KOPT-K1 (cell line): ENCODE data around the gene SAMD8.

Experiments used
- H3K27ac ChIP-seq: fragments of 200-600 bp; sonication (generic); 2 replicates; pipeline ENCODE4 v1.5.1; 2016; ENCODE audit warnings: antibody characterized with exemption, mild to moderate bottlenecking, low read depth, low read length; ENCODE audit not compliant: poor library complexity, severe bottlenecking
- H3K36me3 ChIP-seq: fragments of 200-600 bp; sonication (generic); 2 replicates; pipeline ENCODE4 v1.5.1; 2017; ENCODE audit warnings: antibody characterized with exemption, mild to moderate bottlenecking, low read length, moderate library complexity; ENCODE audit not compliant: insufficient read depth
- H3K9me3 ChIP-seq: fragments of 200-600 bp; sonication (generic); 2 replicates; pipeline ENCODE4 v1.5.1; 2017; ENCODE audit warnings: antibody characterized with exemption, low read length, mild to moderate bottlenecking; ENCODE audit not compliant: insufficient read depth, poor library complexity, severe bottlenecking

Gene SAMD8

DNA sequence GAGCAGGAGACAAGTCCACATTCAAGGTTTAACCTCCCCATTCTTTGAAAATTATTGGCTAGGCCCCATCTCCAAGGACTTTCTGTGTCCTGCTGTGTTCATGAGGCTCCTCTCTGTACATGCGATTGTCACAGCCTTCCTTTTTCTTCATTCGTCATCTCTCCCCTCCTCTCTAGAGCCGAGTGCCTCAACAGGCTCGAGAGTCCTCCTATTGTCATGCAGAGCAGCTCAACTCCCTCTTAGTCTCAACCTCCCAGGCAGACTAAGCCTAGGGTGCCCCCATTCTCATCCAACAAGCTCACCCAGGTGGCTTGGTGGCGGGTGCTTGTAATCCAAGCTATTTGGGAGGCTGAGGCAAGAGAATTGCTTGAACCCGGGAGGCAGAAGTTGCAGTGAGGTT is 35.1 kb upstream of the SAMD8 start:
- no peaks in the 10 kb centered on the region for H3K9me3 ChIP-seq
- H3K36me3 ChIP-seq = no peaks in the 10 kb centered on the region
- H3K27ac ChIP-seq = no peak overlapping the region

DNA sequence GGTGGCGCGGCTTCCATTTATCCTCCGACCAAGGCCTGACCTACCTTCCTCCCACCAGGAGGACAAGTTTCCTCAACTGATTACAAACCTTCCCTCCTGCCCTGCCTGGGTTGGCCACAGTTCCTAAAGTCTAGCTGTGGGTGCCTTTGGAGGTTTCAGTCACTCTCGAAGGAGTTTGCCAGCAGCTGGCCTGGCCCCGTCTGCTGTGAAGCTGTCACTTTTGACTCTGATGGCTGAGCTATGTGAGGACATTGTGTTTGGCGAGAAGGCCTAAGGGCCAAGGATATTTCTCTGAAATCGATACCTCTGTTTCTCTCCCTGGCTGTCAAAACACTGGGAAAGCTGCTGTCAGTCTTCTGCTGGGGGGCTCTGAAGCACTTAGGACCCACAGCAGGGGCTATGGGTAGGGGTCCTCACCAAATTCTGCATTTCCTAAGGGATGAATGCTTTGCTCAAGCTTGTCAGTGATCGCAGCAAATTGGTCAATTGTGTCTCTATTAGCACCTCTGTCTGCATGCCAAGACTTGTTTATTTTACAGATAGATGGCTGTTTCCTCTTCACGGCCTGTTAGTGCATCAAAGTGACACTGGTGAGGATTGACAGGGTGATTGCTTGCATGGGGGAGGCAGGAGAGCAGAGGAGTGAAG is 31.9 kb upstream of the SAMD8 start:
- Histone ChIP-seq H3K27ac (no peak overlapping the region), H3K36me3 (no peaks in the 10 kb centered on the region), H3K9me3 (no peaks in the 10 kb centered on the region)

DNA sequence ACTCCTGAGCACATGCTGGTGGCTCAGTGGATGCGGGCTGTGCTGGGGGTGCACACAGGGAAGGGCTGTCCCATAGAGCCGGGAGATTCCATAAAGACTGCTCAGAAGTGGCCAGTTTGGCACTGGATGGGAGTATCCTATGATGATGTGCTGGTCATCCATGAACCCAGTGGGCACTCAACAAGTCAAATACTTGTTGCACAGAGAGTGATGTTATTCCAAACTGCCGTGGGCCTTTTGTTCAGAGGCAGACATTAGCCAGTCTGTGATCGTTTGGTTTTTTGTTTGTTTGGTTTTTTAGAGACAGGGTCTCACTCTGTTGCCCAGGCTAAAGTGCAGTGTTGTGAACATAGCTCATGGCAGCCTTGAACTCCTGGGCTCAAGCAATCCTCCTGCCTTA is 30.9 kb upstream of the SAMD8 start:
- Histone ChIP-seq H3K27ac (no peak overlapping the region), H3K9me3 (no peaks in the 10 kb centered on the region), H3K36me3 (no peaks in the 10 kb centered on the region)

DNA sequence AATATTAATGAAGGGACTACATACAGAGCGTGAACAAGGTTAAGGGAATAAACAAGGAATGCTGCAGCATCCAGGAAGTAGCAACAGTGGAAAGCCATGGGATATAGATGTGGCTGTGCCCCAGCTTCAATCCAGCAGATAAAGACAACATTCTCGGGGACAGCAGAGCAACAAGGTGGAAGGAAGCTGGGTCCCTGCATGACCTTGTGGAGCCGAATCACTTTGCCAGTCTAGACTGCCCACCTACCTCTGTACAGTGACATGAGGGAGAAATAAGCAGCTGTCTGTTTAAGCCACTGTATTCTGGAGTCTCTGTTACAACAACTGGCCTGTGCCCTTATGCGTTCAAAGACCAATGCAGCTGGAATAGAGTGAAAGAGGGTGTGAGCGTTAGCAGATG is 30.1 kb upstream of the SAMD8 start:
- H3K9me3 ChIP-seq = no peaks in the 10 kb centered on the region
- no peaks in the 10 kb centered on the region for H3K36me3 ChIP-seq
- H3K27ac ChIP-seq = no peak overlapping the region

DNA sequence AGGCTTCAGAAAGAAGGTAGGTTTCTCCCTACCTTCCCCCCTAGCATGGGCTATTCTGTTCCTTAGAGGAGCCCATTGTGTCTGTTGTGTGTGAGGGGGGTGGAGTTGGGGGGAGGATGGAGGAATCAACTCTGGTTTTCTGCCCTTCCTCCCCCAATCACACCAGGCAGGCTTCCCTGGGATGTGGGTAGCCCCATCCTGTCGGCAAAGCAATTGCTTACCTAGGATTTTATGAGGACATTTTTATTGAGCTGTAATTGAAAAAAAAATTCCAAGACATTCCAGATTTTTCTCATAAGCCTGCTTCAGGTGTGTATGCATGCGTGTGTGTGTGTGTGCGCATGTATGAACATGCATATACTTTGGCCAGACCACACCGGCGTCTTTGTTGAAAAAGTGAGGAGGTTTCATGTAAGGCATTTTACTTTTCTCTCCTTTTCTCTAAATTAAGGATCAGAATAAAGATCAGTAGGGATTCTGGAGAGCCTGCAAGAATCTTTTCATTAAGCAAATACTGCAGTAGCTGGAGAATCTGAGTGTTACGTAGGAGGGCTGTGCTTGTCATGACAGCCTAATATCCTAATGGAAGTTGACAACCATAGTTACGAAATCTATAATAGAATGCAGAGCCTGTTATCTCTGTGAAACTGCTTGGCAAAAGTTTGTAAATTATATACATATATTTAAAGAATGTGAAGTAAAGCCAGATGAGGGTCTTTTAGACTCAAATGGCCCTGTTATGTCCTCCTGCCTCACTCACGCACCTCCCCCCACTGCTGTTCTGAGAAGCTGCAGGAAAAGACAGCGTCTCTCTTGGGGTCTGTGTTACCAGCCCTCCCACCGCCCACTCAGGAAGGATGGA is 27.3 kb upstream of the SAMD8 start:
- H3K9me3 ChIP-seq = no peaks in the 10 kb centered on the region
- H3K27ac ChIP-seq = no peak overlapping the region
- H3K36me3 ChIP-seq = no peaks in the 10 kb centered on the region

DNA sequence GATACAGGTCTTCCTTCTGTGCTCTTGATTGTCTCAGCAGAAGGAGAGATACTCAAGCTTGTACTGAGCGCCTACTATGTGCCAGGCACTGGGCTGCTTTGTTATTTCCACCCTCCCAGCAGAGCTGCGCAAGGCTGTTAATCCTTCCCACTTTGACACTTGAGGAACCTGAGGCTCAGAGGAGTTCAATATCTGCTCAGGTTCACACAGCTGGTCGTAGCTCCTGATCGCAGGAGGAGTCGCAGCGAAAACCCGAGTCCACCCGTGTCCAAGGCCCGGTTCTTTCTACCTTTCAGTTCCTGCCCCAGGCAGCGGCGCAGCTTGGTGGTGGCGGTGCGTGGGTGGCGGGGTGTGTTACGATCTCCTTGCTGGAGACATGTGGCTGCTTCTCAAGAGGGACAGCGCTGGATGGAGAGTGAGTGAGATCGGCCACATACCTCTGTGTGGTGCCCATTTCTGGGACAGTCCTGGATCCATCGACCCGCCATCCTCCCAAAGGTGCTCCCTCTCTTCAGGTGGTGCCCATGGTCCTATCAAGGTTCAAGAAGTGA is 26.5 kb upstream of the SAMD8 start:
- H3K27ac ChIP-seq = no peak overlapping the region
- no peaks in the 10 kb centered on the region for H3K9me3 ChIP-seq
- H3K36me3 ChIP-seq = no peaks in the 10 kb centered on the region

DNA sequence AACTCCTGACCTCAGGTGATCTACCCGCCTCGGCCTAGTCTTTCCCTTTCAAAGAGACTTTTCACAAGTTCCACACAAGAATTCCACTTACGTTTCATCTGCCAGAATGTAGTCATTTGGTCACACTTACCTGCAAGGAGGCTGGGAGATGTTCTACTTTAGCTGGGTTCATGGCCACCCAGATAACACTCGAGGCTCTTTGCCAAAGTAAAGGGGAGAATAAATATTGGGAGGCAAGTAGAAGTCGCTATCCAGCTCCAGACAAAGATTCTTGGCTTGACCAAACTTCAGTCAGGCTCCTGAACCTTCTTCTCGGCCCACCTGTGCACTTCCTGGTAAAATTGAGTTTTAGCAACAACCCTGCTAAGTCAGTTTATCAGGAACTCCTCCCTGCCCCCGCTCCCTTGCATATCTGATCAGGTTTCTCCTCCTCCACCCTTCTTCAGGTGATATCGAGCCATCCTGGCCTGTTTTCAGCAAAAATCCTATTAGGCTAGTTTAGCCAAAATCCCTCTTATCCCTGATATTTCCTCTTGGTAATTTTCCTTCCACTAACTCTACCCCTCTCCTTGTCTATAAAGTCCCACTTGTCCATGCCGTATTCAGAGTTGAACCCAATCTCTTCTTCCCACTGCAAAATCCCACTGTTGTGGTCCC is 25.1 kb upstream of the SAMD8 start:
- Histone ChIP-seq H3K27ac (no peak overlapping the region), H3K9me3 (no peaks in the 10 kb centered on the region), H3K36me3 (no peaks in the 10 kb centered on the region)

DNA sequence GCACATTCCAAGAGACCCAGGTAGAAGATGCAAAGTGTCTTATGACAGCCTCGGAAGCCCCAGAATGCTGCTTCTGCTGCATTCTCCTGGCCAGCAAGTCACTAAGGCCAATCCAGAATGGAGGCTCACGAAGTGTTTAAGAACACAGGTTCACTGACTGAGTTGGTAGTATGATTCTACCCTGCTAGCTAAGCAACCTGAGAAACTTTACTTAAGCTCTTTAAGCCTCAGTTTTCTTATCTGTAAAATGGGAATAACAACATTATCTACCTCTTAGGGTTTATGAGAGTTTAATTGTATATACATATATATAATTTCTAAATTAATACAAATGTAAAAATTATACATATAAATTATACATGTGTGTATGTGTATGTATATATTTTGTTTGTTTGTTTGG is 22.8 kb upstream of the SAMD8 start:
- Histone ChIP-seq H3K9me3 (no peaks in the 10 kb centered on the region), H3K27ac (no peak overlapping the region), H3K36me3 (no peaks in the 10 kb centered on the region)

DNA sequence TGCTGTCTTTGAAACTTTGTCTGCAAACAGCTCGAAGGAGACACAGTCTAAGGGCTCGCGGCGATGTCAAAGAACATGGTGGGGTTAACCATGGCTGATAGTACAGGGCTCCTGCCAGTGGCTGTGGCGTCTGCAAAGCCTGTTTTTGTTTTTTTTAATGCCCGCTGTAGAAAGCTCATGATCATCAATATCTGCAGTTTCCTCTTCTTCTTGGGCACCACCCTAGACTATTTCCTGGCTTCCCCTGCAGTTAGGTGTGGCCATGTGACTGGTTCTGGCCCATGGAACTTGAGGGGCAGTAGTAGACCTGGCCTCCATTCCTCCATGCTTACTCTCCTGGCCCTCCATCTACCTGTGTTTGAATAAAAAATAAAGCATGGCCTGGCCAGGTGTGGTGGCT is 21.8 kb upstream of the SAMD8 start:
- Histone ChIP-seq H3K36me3 (no peaks in the 10 kb centered on the region), H3K9me3 (no peaks in the 10 kb centered on the region), H3K27ac (no peak overlapping the region)

DNA sequence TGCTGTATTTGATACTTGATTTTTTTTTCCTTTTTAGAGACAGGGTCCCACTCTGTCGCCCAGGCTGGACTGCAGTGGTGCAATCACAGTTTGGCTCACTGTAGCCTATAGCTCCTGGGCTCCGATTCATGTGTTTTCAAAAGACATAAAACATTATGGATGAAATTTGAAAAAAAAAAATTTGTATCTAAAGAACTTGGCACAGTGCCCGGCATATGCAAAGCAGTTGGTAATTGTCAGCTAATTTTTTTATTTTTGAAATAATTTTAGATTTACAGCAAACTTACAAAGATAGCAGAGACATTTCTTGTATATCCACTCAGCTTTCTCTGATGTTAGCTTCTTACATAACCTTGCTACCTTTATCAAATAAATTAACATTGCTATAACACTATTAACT is 20.3 kb upstream of the SAMD8 start:
- H3K9me3 ChIP-seq = no peaks in the 10 kb centered on the region
- no peaks in the 10 kb centered on the region for H3K36me3 ChIP-seq
- no peak overlapping the region for H3K27ac ChIP-seq

DNA sequence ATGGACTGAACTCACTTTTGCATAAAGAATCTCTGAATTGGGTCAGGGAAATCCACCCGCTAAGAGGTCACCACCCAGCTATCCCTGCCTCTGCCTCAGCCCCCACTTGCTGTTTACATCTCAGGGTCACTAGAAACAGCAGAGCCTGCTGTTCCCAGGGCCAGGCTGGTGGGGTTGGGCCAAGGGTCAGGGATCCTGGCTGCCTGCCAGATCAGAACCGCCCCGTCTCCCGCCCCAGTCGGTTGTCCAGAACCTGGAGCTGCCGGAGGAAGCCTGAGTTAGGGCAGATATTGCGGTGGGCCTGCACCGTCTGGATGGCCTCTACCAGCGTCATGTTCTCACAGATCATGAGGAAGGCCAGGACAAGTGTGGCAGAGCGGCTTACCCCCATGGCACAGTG is 17.0 kb upstream of the SAMD8 start:
- Histone ChIP-seq H3K36me3 (no peaks in the 10 kb centered on the region), H3K27ac (no peak overlapping the region), H3K9me3 (no peaks in the 10 kb centered on the region)

DNA sequence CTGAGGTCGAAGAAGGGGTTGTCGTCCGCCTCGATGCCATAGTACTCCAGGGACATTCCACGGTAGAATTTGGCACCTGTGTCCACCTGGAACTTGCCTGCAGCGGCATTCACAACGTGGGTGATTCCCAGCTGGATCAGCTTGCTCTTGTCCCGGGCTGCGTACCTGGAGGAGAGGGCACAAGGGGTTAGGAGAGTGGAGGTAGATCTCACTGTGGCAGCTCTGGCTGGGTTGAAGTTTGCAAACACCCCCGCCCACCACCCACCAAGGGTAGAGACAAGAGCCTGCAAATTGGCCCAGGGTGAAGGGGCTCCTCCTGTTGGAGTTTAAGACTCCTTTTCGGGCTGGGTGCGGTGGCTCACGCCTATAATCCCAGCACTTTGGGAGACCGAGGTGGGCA is 15.8 kb upstream of the SAMD8 start:
- Histone ChIP-seq H3K9me3 (no peaks in the 10 kb centered on the region), H3K27ac (no peak overlapping the region), H3K36me3 (no peaks in the 10 kb centered on the region)

DNA sequence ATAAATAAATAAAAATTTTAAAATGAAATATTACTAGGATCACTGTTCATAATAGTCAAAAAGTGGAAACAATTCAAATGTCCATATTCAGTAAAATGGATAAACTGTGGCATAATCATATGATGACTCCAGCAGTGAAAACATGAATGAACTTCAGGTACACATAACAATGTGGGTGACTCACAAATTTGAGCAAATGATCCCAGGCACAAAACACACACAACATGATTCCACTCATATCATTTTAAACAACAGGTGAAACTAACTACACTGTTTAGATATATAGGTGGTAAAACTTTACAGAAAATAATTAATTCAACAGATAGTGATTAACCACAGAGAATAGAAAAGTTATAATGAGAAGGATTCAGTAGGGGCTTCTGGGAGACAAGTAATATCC is 14.7 kb upstream of the SAMD8 start:
- no peaks in the 10 kb centered on the region for H3K36me3 ChIP-seq

DNA sequence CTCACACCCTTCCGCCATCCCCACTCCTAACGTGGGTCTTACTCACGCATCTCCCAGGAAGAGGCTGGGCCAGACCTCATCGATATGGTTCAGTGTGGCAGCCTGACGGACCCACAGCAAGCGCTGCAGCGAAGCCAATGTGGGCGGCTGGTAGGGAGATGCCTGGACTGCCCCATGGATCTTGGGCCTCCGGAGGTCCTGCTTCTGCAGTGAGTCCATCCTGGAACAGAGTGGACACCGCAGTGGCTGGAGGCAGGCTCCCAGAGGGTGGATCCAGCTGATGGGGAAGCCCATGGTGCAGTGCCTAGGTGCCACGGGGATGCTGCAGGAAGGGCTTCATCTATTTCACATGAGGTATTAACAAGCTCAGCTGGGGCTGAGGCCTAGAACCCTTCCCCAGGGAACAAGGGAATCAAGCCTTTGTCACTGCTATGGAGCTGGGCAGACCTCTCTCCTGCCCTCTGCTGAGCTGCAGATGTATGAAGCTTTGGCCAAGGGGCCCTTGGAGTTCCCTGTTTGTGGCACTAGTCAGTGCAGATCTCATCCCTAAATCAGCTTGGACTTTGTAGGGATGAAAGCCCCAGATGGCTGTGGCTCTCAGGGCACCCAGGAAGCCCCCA is 13.7 kb upstream of the SAMD8 start:
- no peak overlapping the region for H3K27ac ChIP-seq
- no peaks in the 10 kb centered on the region for H3K9me3 ChIP-seq
- no peaks in the 10 kb centered on the region for H3K36me3 ChIP-seq

More for the DNA sequence above, 14.7 kb upstream of the SAMD8 start:
- H3K9me3 ChIP-seq = no peaks in the 10 kb centered on the region
- H3K27ac ChIP-seq = no peak overlapping the region
